HepG2 (cell line): ENCODE measurements around the gene FAM210A.

Experiments used
- CBX2 ChIP-seq, 2 experiments: fragments of 200-600 bp in 1 of 2; sonication (generic); formaldehyde crosslinking in 1 of 2; IDR thresholded peaks; 2 replicates each; pipeline versions ENCODE4 v1.7.0 to v1.8.1; 2018 to 2022; ENCODE audit warnings: low read depth in 2 of 2, low read length in 1 of 2, mild to moderate bottlenecking in 1 of 2, missing genetic modification reagents in 1 of 2
- MXD3 ChIP-seq: IDR thresholded peaks from 2 replicates; pipeline ENCODE4 v1.6.1; 2016; ENCODE audit warnings: mild to moderate bottlenecking, missing biosample characterization, missing genetic modification reagents
- POLR2A ChIP-seq, 2 experiments: IDR thresholded peaks; 2 replicates each; pipeline ENCODE4 v1.6.1; 2011; ENCODE audit warnings: low read depth in 2 of 2, low read length in 2 of 2, mild to moderate bottlenecking in 1 of 2, moderate library complexity in 1 of 2; ENCODE audit not compliant: insufficient read depth in 1 of 2
- RBFOX2 ChIP-seq: fragments of 200-400 bp; formaldehyde crosslinking; IDR thresholded peaks from 2 replicates; pipeline ENCODE4 v1.6.1; 2017; ENCODE audit warnings: low read depth, mild to moderate bottlenecking, low read length
- SP1 ChIP-seq, 2 experiments: fragments of 450-650 bp in 1 of 2; sonication (generic) in 1 of 2; formaldehyde crosslinking in 1 of 2; IDR thresholded peaks; 2 replicates each; pipeline versions ENCODE4 v1.4.0 to v1.6.1; 2016 to 2020; ENCODE audit warnings: missing genetic modification reagents in 1 of 2
- ZBTB4 ChIP-seq: sonication (generic); formaldehyde crosslinking; IDR thresholded peaks from 2 replicates; pipeline ENCODE4 v1.4.0; 2020; ENCODE audit warnings: missing genetic modification reagents, mild to moderate bottlenecking, borderline replicate concordance
- ZNF30 ChIP-seq: sonication (generic); formaldehyde crosslinking; IDR thresholded peaks from 2 replicates; pipeline ENCODE4 v1.5.0; 2020; ENCODE audit warnings: mild to moderate bottlenecking, missing genetic modification reagents
- ZNF333 ChIP-seq: sonication (generic); formaldehyde crosslinking; IDR thresholded peaks from 2 replicates; pipeline ENCODE4 v1.4.0; 2020; ENCODE audit warnings: mild to moderate bottlenecking, missing genetic modification reagents, borderline replicate concordance
- ZNF713 ChIP-seq: sonication (generic); formaldehyde crosslinking; IDR thresholded peaks from 2 replicates; pipeline ENCODE4 v1.4.0; 2020; ENCODE audit warnings: mild to moderate bottlenecking, missing genetic modification reagents
- TF ChIP-seq, protein P1 (sequence below): sonication (generic); formaldehyde crosslinking; IDR thresholded peaks from 2 replicates; pipeline ENCODE4 v1.5.0; 2020; ENCODE audit warnings: mild to moderate bottlenecking, missing genetic modification reagents, moderate library complexity
- TF ChIP-seq, protein P2 (sequence below): sonication (generic); formaldehyde crosslinking; IDR thresholded peaks from 2 replicates; pipeline ENCODE4 v1.4.0; 2020; ENCODE audit warnings: missing genetic modification reagents

DNA sequence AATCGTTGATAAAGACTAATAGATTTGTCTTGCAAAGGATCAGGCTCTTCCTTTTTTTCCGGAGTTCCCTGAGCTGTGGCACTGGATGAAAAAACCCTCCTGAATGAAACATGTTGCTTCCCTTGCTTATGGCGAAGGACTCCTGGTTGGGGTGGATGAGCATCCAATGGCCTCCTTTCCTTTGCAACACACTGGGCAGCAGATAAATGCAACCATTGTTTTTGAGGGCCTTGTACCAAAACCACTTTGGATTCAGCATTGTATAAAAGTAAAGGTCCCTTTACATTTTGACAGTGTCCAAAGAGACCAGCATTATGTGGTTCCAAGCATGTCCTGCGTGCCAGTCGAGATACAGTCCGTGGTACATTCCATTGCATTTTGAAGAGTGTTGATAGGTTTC lies 44.7 kb downstream of the FAM210A start:
- TF ChIP-seq, protein P1, sequence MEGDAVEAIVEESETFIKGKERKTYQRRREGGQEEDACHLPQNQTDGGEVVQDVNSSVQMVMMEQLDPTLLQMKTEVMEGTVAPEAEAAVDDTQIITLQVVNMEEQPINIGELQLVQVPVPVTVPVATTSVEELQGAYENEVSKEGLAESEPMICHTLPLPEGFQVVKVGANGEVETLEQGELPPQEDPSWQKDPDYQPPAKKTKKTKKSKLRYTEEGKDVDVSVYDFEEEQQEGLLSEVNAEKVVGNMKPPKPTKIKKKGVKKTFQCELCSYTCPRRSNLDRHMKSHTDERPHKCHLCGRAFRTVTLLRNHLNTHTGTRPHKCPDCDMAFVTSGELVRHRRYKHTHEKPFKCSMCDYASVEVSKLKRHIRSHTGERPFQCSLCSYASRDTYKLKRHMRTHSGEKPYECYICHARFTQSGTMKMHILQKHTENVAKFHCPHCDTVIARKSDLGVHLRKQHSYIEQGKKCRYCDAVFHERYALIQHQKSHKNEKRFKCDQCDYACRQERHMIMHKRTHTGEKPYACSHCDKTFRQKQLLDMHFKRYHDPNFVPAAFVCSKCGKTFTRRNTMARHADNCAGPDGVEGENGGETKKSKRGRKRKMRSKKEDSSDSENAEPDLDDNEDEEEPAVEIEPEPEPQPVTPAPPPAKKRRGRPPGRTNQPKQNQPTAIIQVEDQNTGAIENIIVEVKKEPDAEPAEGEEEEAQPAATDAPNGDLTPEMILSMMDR (CRISPR knock-in tag) = no peak
- TF ChIP-seq SP1 (IDR thresholded peaks at IDR 0.05) = no peak
- TF ChIP-seq SP1 (CRISPR knock-in tag; IDR thresholded peaks at IDR 0.05) = no peak
- no peak for TF ChIP-seq ZNF713 (CRISPR knock-in tag)
- no peak for TF ChIP-seq ZNF30 (CRISPR knock-in tag)
- TF ChIP-seq POLR2A (IDR thresholded peaks at IDR 0.05; ENCODE audit: insufficient read depth in 1 of 2, low read depth in 2 of 2, low read length in 2 of 2) = no peak
- no peak for TF ChIP-seq MXD3 (CRISPR knock-in tag)
- TF ChIP-seq RBFOX2 = no peak
- TF ChIP-seq CBX2 (IDR thresholded peaks at IDR 0.05; ENCODE audit: low read depth, low read length) = no peak
- no peak for TF ChIP-seq CBX2 (CRISPR knock-in tag; IDR thresholded peaks at IDR 0.05; ENCODE audit: low read depth)
- no peak for TF ChIP-seq ZBTB4 (CRISPR knock-in tag)
- TF ChIP-seq, protein P2, sequence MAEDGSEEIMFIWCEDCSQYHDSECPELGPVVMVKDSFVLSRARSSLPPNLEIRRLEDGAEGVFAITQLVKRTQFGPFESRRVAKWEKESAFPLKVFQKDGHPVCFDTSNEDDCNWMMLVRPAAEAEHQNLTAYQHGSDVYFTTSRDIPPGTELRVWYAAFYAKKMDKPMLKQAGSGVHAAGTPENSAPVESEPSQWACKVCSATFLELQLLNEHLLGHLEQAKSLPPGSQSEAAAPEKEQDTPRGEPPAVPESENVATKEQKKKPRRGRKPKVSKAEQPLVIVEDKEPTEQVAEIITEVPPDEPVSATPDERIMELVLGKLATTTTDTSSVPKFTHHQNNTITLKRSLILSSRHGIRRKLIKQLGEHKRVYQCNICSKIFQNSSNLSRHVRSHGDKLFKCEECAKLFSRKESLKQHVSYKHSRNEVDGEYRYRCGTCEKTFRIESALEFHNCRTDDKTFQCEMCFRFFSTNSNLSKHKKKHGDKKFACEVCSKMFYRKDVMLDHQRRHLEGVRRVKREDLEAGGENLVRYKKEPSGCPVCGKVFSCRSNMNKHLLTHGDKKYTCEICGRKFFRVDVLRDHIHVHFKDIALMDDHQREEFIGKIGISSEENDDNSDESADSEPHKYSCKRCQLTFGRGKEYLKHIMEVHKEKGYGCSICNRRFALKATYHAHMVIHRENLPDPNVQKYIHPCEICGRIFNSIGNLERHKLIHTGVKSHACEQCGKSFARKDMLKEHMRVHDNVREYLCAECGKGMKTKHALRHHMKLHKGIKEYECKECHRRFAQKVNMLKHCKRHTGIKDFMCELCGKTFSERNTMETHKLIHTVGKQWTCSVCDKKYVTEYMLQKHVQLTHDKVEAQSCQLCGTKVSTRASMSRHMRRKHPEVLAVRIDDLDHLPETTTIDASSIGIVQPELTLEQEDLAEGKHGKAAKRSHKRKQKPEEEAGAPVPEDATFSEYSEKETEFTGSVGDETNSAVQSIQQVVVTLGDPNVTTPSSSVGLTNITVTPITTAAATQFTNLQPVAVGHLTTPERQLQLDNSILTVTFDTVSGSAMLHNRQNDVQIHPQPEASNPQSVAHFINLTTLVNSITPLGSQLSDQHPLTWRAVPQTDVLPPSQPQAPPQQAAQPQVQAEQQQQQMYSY (CRISPR knock-in tag) = no peak
- no peak for TF ChIP-seq ZNF333 (CRISPR knock-in tag)
